GM12873 (cell line): Measurements from ENCODE around the gene THSD4.

Experiments used
- TF ChIP-seq, protein P1 (sequence below): IDR thresholded peaks from 2 replicates; pipeline ENCODE4 v1.5.1; 2012; ENCODE audit warnings: low read depth, mild to moderate bottlenecking, moderate library complexity, low read length, control low read depth; ENCODE audit not compliant: insufficient read depth; ENCODE audit errors: missing control alignments

THSD4 gene

GRCh38 chr15:71153823-71154524, 38.7 kb downstream of the THSD4 start:
- TF ChIP-seq, protein P1, sequence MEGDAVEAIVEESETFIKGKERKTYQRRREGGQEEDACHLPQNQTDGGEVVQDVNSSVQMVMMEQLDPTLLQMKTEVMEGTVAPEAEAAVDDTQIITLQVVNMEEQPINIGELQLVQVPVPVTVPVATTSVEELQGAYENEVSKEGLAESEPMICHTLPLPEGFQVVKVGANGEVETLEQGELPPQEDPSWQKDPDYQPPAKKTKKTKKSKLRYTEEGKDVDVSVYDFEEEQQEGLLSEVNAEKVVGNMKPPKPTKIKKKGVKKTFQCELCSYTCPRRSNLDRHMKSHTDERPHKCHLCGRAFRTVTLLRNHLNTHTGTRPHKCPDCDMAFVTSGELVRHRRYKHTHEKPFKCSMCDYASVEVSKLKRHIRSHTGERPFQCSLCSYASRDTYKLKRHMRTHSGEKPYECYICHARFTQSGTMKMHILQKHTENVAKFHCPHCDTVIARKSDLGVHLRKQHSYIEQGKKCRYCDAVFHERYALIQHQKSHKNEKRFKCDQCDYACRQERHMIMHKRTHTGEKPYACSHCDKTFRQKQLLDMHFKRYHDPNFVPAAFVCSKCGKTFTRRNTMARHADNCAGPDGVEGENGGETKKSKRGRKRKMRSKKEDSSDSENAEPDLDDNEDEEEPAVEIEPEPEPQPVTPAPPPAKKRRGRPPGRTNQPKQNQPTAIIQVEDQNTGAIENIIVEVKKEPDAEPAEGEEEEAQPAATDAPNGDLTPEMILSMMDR, result no peak

- TF ChIP-seq, protein P1, result no peak
Measured at GRCh38 chr15:71154607-71155200, 39.4 kb downstream of the THSD4 start.

- TF ChIP-seq, protein P1, result no peak
Measured at GRCh38 chr15:71155534-71155933, 40.3 kb downstream of the THSD4 start.

DNA sequence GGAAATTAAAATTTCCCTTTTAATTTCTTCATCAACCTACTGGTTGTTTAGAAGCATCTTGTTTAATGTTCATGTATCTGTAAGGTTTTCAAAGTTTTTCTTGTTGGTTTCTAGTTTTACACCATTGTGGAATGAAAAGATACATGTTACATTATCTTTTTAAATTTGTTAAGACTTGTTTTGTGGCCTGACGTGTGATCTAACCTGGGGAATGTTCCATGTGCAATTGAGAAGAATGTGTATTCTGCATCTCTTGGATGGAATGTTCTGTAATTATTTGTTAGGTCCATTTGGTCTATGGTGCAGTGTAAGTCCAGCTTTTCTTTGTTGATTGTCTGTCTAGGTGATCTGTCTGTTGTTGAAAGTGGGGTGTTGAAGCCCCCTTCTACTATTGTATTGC, 45.7 kb downstream of the THSD4 start:
- TF ChIP-seq, protein P1, result no peak

DNA sequence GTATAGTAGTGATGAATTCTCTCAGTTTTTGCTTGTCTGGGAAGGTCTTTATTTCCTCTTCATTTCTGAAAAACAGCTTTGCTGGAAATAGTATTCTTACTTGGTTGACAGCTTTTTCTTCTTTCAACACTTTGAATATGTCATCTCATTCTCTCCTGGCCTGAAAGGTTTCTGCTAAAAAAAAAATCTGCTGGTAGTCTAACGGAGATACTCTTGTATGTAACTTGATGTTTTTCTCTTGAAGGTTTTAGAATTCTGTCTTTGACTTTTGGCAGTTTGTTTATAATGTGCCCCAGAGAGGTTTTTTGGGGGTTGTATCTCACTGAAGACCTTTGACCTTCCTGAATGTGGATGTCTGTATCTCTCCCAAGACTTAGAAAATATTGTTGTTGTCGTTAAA, 47.0 kb downstream of the THSD4 start:
- TF ChIP-seq, protein P1, result no peak

DNA sequence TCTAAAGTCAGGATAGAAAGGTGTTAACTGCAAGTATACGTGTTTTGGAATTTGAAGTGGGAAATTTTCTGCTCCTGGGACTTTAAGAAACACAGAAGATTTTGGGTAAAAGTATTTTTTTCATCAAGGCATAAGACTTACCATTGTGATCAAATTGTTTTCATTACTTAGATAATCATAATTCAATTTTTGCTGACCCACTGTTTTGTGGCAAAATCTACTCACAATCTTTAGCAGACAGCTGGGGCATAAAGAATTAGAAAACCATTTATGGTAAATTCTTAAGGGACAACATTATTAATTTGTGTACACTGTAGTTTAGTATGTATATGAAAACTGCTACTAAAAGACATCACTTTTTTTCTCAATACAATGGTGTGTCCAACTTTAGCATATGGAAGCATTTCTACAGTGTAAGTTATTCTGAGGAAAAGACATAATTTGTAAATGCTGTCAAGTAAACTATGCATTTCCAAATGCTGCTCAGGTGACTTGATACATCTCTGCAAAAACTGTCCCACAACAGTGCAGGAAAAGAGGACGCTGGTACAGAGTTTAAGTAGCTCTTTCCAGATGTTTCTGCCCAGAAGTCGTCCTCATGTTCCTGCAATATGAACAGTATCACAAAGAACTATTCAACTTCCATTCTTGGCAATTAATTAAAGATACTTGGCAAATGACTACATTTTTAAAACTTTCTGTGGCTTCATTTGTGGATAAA, 52.3 kb downstream of the THSD4 start:
- TF ChIP-seq, protein P1, result no peak

DNA sequence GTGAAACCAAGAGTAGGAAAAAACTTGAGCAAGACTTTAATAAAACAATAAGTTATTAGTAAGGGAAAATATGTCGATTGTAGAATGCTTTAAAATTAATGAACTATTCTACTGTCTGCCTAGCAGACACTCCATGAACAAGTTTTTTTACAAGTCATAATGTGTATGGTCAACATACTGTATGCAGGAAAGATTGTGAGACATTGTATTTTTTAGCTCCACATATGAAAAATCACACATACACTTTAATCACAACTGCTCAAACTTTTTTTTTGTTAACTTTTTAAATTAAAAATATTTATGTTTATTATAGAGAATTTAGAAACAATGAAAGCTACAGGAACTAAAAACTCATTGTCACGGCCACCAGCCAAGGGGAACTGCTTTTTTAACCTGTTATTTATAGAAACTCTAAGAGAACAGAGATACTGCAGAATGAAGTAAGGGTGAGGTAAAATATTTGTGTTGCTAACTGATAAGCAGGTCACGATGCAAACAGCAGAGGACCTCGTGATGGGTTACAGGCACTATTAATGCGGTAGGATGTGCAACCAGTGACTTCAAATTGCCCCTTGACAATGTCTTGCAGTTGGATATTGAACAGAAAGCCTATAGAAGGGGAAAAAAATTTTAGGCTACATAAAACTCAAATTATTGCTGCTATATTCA, 53.0 kb downstream of the THSD4 start:
- TF ChIP-seq, protein P1, result no peak
